ENCODE measurements around the gene NKX2-1. TPM values are rescaled to one million over a fixed set of nuclear protein-coding genes. Genes with fewer than 3 reads are reported as not detected.

Gene NKX2-1
- total RNA-seq, 1 donor from 2014 or later = not detected

DNA sequence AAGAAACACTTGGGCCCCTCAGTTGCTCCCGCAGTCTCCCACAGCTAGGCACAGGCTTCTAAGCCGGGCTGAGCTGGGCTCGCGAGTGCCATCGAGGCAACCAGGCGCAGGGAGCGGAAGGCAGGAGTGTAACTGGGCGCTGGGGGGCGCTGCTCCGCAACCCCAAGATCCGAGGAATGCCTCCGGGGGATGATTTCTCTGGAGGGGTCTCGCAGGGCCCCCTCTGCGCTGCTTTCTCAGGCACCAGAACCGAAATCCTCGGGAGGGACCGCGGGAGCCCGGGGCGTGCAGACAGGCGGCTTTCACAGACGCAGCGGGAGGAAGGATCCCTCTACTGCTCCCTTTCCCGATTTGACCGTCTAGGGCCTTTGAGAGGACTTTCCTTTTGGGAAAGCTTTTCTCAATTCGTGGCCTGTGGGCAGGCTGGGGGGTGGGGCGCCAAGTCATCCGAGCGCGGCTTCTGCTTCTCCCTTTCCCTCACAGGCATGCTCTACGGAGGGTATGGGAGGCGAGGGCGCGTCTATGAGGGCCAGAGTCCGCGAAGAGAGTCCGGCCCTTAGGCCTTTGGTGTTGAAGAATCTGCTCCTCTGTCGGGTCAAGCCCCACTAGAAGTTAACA lies 4.3 kb upstream of the NKX2-1 start:
- H3K9me3 Mint-ChIP-seq (ENCODE audit: low read depth) = peaks cover 8% of the 10 kb centered on the region
- peaks cover 2% of the 10 kb centered on the region for H3K36me3 Mint-ChIP-seq (ENCODE audit: low read depth)
- peaks cover 10% of the 10 kb centered on the region for H3K4me1 Mint-ChIP-seq (ENCODE audit: low read depth)
- no peak overlapping the region for H3K4me3 Mint-ChIP-seq (ENCODE audit: unreplicated experiment)
- DNase-seq (ENCODE audit: low spot score) = no peak
- no peak overlapping the region for H3K27ac Mint-ChIP-seq (ENCODE audit: unreplicated experiment)
- TF ChIP-seq, protein P1, sequence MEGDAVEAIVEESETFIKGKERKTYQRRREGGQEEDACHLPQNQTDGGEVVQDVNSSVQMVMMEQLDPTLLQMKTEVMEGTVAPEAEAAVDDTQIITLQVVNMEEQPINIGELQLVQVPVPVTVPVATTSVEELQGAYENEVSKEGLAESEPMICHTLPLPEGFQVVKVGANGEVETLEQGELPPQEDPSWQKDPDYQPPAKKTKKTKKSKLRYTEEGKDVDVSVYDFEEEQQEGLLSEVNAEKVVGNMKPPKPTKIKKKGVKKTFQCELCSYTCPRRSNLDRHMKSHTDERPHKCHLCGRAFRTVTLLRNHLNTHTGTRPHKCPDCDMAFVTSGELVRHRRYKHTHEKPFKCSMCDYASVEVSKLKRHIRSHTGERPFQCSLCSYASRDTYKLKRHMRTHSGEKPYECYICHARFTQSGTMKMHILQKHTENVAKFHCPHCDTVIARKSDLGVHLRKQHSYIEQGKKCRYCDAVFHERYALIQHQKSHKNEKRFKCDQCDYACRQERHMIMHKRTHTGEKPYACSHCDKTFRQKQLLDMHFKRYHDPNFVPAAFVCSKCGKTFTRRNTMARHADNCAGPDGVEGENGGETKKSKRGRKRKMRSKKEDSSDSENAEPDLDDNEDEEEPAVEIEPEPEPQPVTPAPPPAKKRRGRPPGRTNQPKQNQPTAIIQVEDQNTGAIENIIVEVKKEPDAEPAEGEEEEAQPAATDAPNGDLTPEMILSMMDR (IDR thresholded peaks at IDR 0.05) = no peak
- H3K27me3 Mint-ChIP-seq (ENCODE audit: low read depth) = peaks cover 83% of the 10 kb centered on the region

- Mint-ChIP-seq H3K9me3 (ENCODE audit: low read depth) (peaks cover 3% of the 10 kb centered on the region), H3K27me3 (ENCODE audit: low read depth) (peaks cover 75% of the 10 kb centered on the region), H3K27ac (ENCODE audit: unreplicated experiment) (no peak overlapping the region), H3K36me3 (ENCODE audit: low read depth) (peaks cover 2% of the 10 kb centered on the region), H3K4me1 (ENCODE audit: low read depth) (peaks cover 12% of the 10 kb centered on the region), H3K4me3 (ENCODE audit: unreplicated experiment) (no peak overlapping the region)
- no peak for DNase-seq (ENCODE audit: low spot score)
- TF ChIP-seq, protein P1 (IDR thresholded peaks at IDR 0.05) = no peak
Observed at GRCh38 chr14:36522972-36523715, 3.1 kb upstream of the NKX2-1 start.

DNA sequence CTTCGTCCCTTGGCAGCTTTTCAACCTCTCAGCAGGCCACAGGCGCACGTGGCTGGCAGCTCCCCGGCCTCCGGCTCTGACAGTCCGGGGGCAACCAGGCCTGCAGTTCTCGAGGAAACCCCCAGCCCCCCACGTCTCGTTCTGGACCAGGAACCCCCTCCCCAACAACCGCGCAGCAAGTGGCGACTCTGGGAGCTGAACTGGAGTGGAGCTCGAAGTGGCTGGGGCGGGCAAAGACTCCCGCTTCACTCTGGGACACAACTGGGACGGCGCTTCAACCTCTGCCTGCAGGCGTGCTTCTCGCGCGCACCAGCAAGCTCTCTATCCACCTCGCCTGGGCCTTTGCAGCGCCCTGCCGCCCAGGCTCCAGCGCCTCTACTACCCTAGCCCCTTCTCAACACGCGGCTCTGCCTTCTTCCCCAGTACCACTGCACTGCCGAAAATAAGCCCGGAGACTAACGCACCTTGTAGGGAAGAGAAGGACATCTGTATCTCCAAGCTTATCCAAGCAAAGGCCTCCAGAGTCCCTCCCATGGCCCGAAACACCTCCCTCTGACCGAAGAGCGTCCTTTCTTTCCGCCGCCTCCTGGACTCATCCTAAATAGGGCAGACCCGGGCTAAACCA lies 2.4 kb upstream of the NKX2-1 start:
- Mint-ChIP-seq H3K36me3 (ENCODE audit: low read depth) (peaks cover 2% of the 10 kb centered on the region), H3K27me3 (ENCODE audit: low read depth) (peaks cover 69% of the 10 kb centered on the region), H3K9me3 (ENCODE audit: low read depth) (peaks cover 3% of the 10 kb centered on the region), H3K4me3 (ENCODE audit: unreplicated experiment) (no peak overlapping the region), H3K27ac (ENCODE audit: unreplicated experiment) (no peak overlapping the region), H3K4me1 (ENCODE audit: low read depth) (peaks cover 12% of the 10 kb centered on the region)
- no peak for DNase-seq (ENCODE audit: low spot score)
- TF ChIP-seq, protein P1 (IDR thresholded peaks at IDR 0.05) = no peak

GRCh38 chr14:36521598-36522345 lies 1.7 kb upstream of the NKX2-1 start:
- DNase-seq (ENCODE audit: low spot score) = no peak
- TF ChIP-seq, protein P1 (IDR thresholded peaks at IDR 0.05) = no peak
- Mint-ChIP-seq H3K36me3 (ENCODE audit: low read depth) (peaks cover 2% of the 10 kb centered on the region), H3K9me3 (ENCODE audit: low read depth) (peaks cover under 1% of the 10 kb centered on the region), H3K4me1 (ENCODE audit: low read depth) (peaks cover 14% of the 10 kb centered on the region), H3K27me3 (ENCODE audit: low read depth) (peaks cover 66% of the 10 kb centered on the region), H3K27ac (ENCODE audit: unreplicated experiment) (no peak overlapping the region), H3K4me3 (ENCODE audit: unreplicated experiment) (no peak overlapping the region)
